Endothelial cell of umbilical vein (primary cell): Measurements from ENCODE around the gene ATG5. TPM values are rescaled to one million over a fixed set of nuclear protein-coding genes. Genes with fewer than 3 reads are reported as not detected.

Experiments
- BruUV-seq: library from RNA; stranded (reverse); fragments of 400-500 nt; replicated peaks from 2 replicates; lab custom pipeline; 2021; lab: Mats Ljungman, UMichigan
- CTCF ChIA-PET: fragments of 300-600, 350-600 bp; sonication (Branson Sonifier 250); formaldehyde crosslinking; loops from one replicate; lab custom pipeline; 2021; ENCODE audit warnings: antibody characterized with exemption, inconsistent platforms; lab: Charles Lee
- POLR2A ChIA-PET: fragments of 300-600, 350-600 bp; sonication (Branson Sonifier 250); formaldehyde crosslinking; loops from one replicate; lab custom pipeline; 2021; ENCODE audit warnings: antibody characterized with exemption, inconsistent platforms; lab: Charles Lee
- DNase-seq: peaks from one replicate; pipeline ENCODE4 v3.0.0-alpha.2; 2011; ENCODE audit warnings: low read depth, low spot score
- FAIRE-seq: peaks from 2 replicates; lab custom pipeline; 2011; peaks lifted over from hg19 to GRCh38; lab: Jason Lieb, UNC
- H2AFZ ChIP-seq: 2 replicates; pipeline ENCODE4 v1.6.0; 2012; ENCODE audit warnings: low read depth, low read length, control low read depth, inconsistent platforms
- H3K27ac ChIP-seq: 2 replicates; pipeline ENCODE4 v1.5.1; 2011; ENCODE audit warnings: low read depth, mild to moderate bottlenecking, control low read depth, low read length, moderate library complexity; ENCODE audit not compliant: insufficient read depth
- H3K27me3 ChIP-seq, 2 experiments: 2 replicates each; pipeline versions ENCODE4 v1.6.0 to v1.6.1; 2011; ENCODE audit warnings: low read length in 2 of 2, mixed read lengths in 1 of 2; ENCODE audit not compliant: control insufficient read depth in 2 of 2, insufficient read depth in 2 of 2
- H3K36me3 ChIP-seq, 2 experiments: 2 replicates in 1 of 2; 3 replicates in 1 of 2; pipeline ENCODE4 v1.5.1; 2011; ENCODE audit warnings: low read length in 2 of 2, mild to moderate bottlenecking in 1 of 2, moderate library complexity in 1 of 2; ENCODE audit not compliant: control insufficient read depth in 2 of 2, insufficient read depth in 2 of 2; ENCODE audit errors: extremely low read depth in 1 of 2
- H3K4me1 ChIP-seq: 3 replicates; pipeline ENCODE4 v1.5.1; 2011; ENCODE audit warnings: mild to moderate bottlenecking, low read length; ENCODE audit not compliant: control insufficient read depth, insufficient read depth; ENCODE audit errors: extremely low read depth
- H3K4me2 ChIP-seq: 2 replicates; pipeline ENCODE4 v1.6.1; 2011; ENCODE audit warnings: low read length, control low read depth, mixed read lengths; ENCODE audit not compliant: insufficient read depth
- H3K4me3 ChIP-seq, 3 experiments: fragments of 200-600 bp in 1 of 3; sonication (generic), shearing (Covaris generic) in 1 of 3; replicated peaks in 1 of 3; 2 replicates each; pipeline ENCODE4 v1.5.1; 2011 to 2016; ENCODE audit warnings: control low read depth in 3 of 3, low read length in 3 of 3, mild to moderate bottlenecking in 2 of 3, inconsistent platforms in 1 of 3, low read depth in 1 of 3, moderate library complexity in 1 of 3; ENCODE audit not compliant: insufficient read depth in 1 of 3
- H3K79me2 ChIP-seq: 2 replicates; pipeline ENCODE4 v1.6.0; 2012; ENCODE audit warnings: low read length, inconsistent platforms; ENCODE audit not compliant: control insufficient read depth, insufficient read depth
- H3K9ac ChIP-seq: replicated peaks from 2 replicates; pipeline ENCODE3; 2011; ENCODE audit warnings: low read length, control low read depth; ENCODE audit not compliant: insufficient read depth; ENCODE audit errors: extremely low read depth
- H3K9me1 ChIP-seq: replicated peaks from 3 replicates; pipeline ENCODE4 v1.6.0; 2011; ENCODE audit warnings: mild to moderate bottlenecking, low read length; ENCODE audit not compliant: control insufficient read depth, insufficient read depth; ENCODE audit errors: extremely low read depth
- H3K9me3 ChIP-seq: replicated peaks from 2 replicates; pipeline ENCODE4 v1.5.1; 2012; ENCODE audit warnings: low read length, inconsistent platforms; ENCODE audit not compliant: control insufficient read depth, insufficient read depth
- H4K20me1 ChIP-seq: replicated peaks from 2 replicates; pipeline ENCODE3; 2011; ENCODE audit warnings: mild to moderate bottlenecking, low read length; ENCODE audit not compliant: control insufficient read depth, insufficient read depth; ENCODE audit errors: extremely low read depth
- CTCF ChIP-seq, 2 donors: IDR thresholded peaks; 1 replicate in 1 of 2; 2 replicates in 1 of 2; pipeline ENCODE4 v1.5.1; 2011; ENCODE audit warnings: low read length in 2 of 2, mild to moderate bottlenecking in 2 of 2, moderate library complexity in 2 of 2, control low read depth in 1 of 2, inconsistent platforms in 1 of 2, low read depth in 1 of 2; ENCODE audit not compliant: insufficient read depth in 1 of 2; ENCODE audit errors: extremely low read depth in 1 of 2
- EZH2 ChIP-seq: IDR thresholded peaks from 2 replicates; pipeline ENCODE4 v1.6.1; 2012; ENCODE audit warnings: borderline replicate concordance, low read depth, mild to moderate bottlenecking, moderate library complexity, low read length, inconsistent platforms; ENCODE audit not compliant: severe bottlenecking
- FOS ChIP-seq: IDR thresholded peaks from 2 replicates; pipeline ENCODE4 v1.6.1; 2011; ENCODE audit warnings: mild to moderate bottlenecking, low read length, moderate library complexity, borderline replicate concordance; ENCODE audit not compliant: insufficient read depth
- GATA2 ChIP-seq: IDR thresholded peaks from 2 replicates; pipeline ENCODE4 v1.7.0; 2011; ENCODE audit warnings: low read depth, mild to moderate bottlenecking, moderate library complexity, mixed read lengths, low read length; ENCODE audit not compliant: insufficient read length, insufficient read depth
- JUN ChIP-seq: IDR thresholded peaks from 2 replicates; pipeline ENCODE4 v1.6.1; 2011; ENCODE audit warnings: borderline replicate concordance, low read depth; ENCODE audit not compliant: insufficient read length, insufficient read depth
- MYC ChIP-seq: IDR thresholded peaks from one replicate; pipeline ENCODE4 v1.6.1; 2011; ENCODE audit warnings: mild to moderate bottlenecking, low read depth, low read length
- POLR2A ChIP-seq: IDR thresholded peaks from 2 replicates; pipeline ENCODE4 v1.6.1; 2012; ENCODE audit warnings: low read depth, mild to moderate bottlenecking, control low read depth, low read length
- POLR2AphosphoS5 ChIP-seq: IDR thresholded peaks from 2 replicates; pipeline ENCODE4 v1.6.1; 2012; ENCODE audit warnings: low read depth, mild to moderate bottlenecking, control low read depth, low read length, moderate library complexity; ENCODE audit not compliant: insufficient read depth
- dilution Hi-C: fragments of 300-500 bp; cut with MboI; formaldehyde crosslinking; loops from one replicate; pipeline ENCODE4 v1.15.0; 2019; ENCODE audit warnings: low sequenced_read_pairs; ENCODE audit not compliant: extremely low pct_ligation_motif_present
- intact Hi-C: fragments of 100-400 bp; cut with micrococcal nuclease; formaldehyde crosslinking; loops from one replicate; pipeline ENCODE4 v1.10.0; 2022
- polyA plus RNA-seq, 4 experiments: library from polyadenylated mRNA; depleted of rRNA in 3 of 4; stranded (reverse) in 3 of 4; unstranded in 1 of 4; fragments of >200 nt; gene quantifications; 2 replicates each; pipeline versions ENCODE4 v1.2.1 to v1.2.3, GENCODE V29; 2011 to 2012; ENCODE audit warnings: missing spikeins in 1 of 4
- total RNA-seq: library from RNA; stranded (reverse); gene quantifications from 2 replicates; pipeline ENCODE4 v1.2.3, GENCODE V29; 2021

Gene ATG5
- total and polyA plus RNA-seq, 2 donors (not counting 3 experiments of a cell fraction or from before 2014, with no cell fraction given) = 14.1 to 32.8 TPM

- no peak overlapping the region for H3K4me3 ChIP-seq
- H4K20me1 ChIP-seq = peaks cover 5% of the 10 kb centered on the region
- H3K79me2 ChIP-seq = peaks cover 2% of the 10 kb centered on the region
- POLR2A ChIA-PET = no interaction called here
- no peak for TF ChIP-seq GATA2
- TF ChIP-seq FOS = no peak
- TF ChIP-seq POLR2AphosphoS5 = no peak
- no peak for TF ChIP-seq POLR2A
- TF ChIP-seq JUN = no peak
- no peak for TF ChIP-seq MYC
- no peak for TF ChIP-seq EZH2
- no peak for TF ChIP-seq CTCF (IDR thresholded peaks at IDR 0.05; ENCODE audit: extremely low read depth in 1 of 2, insufficient read depth in 1 of 2, low read depth in 1 of 2, low read length in 2 of 2)
- no peaks in the 10 kb centered on the region for H3K9me1 ChIP-seq
- DNase-seq (no peak), FAIRE-seq (no peak)
- CTCF ChIA-PET = interaction anchor here (3.4 kb wide), 1 partner anchor 8 kb away, joined by 47 read pairs; no protein-coding TSS in a partner anchor
- H3K4me1 ChIP-seq = no peaks in the 10 kb centered on the region
- no TSS peak for BruUV-seq
- dilution Hi-C loops = no loop called here
- H3K27me3 ChIP-seq = no peaks in the 10 kb centered on the region
- no peak overlapping the region for H3K4me2 ChIP-seq
- no peak overlapping the region for H2AFZ ChIP-seq
- H3K9me3 ChIP-seq = no peaks in the 10 kb centered on the region
- H3K27ac ChIP-seq = no peak overlapping the region
- H3K36me3 ChIP-seq = no peaks in the 10 kb centered on the region
- H3K9ac ChIP-seq = no peak overlapping the region
- intact Hi-C loops = no loop called here
Measured at GRCh38 chr6:106215608-106216007, 110.0 kb downstream of the ATG5 start.
